ENCODE measurements around the gene DDB1.

GRCh38 chr11:61347916-61348461 lies 15.1 kb upstream of the DDB1 start:
- TF ChIP-seq CTCF (IDR thresholded peaks at IDR 0.05) = no peak
- TF ChIP-seq MAX (IDR thresholded peaks at IDR 0.05; ENCODE audit: low read depth) = no peak
- TF ChIP-seq YY1 (IDR thresholded peaks at IDR 0.05; ENCODE audit: low read depth) = no peak
- no peak for TF ChIP-seq CHD2 (IDR thresholded peaks at IDR 0.05; ENCODE audit: low read length, partially characterized antibody)
- no peak for TF ChIP-seq TCF12 (IDR thresholded peaks at IDR 0.05)
- no peak for TF ChIP-seq ZBTB33 (IDR thresholded peaks at IDR 0.05; ENCODE audit: borderline replicate concordance, low read depth)
- TF ChIP-seq REST (IDR thresholded peaks at IDR 0.05; ENCODE audit: low read depth, low read length) = no peak
- TF ChIP-seq, protein P1, sequence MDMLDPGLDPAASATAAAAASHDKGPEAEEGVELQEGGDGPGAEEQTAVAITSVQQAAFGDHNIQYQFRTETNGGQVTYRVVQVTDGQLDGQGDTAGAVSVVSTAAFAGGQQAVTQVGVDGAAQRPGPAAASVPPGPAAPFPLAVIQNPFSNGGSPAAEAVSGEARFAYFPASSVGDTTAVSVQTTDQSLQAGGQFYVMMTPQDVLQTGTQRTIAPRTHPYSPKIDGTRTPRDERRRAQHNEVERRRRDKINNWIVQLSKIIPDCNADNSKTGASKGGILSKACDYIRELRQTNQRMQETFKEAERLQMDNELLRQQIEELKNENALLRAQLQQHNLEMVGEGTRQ (IDR thresholded peaks at IDR 0.05; ENCODE audit: borderline replicate concordance, low read depth, low read length) = no peak
- no peak for TF ChIP-seq FOSL2 (IDR thresholded peaks at IDR 0.05; ENCODE audit: borderline replicate concordance, low read depth)
- no peak for TF ChIP-seq RCOR1 (IDR thresholded peaks at IDR 0.05; ENCODE audit: low read length)
- TF ChIP-seq EP300 (IDR thresholded peaks at IDR 0.05; ENCODE audit: borderline replicate concordance in 1 of 2, low read depth in 1 of 2, low read length in 1 of 2) = no peak

Data from SK-N-SH (cell line).